Thoracic aorta endothelial cell (primary cell): ENCODE data around the gene OPCML. TPM values are rescaled to one million over a fixed set of nuclear protein-coding genes. Genes with fewer than 3 reads are reported as not detected.

ENCODE experiments used
- small RNA-seq: library from RNA; depleted of rRNA; stranded (forward); fragments of <200 nt; gene quantifications from one replicate; pipeline ENCODE3, GENCODE V24; 2012
- total RNA-seq: library from RNA; depleted of rRNA; stranded (reverse); fragments of >200 nt; gene quantifications from 2 replicates; pipeline ENCODE4 v1.2.3, GENCODE V29; 2012

Gene OPCML
- total RNA-seq, result not detected in 2 replicates

DNA sequence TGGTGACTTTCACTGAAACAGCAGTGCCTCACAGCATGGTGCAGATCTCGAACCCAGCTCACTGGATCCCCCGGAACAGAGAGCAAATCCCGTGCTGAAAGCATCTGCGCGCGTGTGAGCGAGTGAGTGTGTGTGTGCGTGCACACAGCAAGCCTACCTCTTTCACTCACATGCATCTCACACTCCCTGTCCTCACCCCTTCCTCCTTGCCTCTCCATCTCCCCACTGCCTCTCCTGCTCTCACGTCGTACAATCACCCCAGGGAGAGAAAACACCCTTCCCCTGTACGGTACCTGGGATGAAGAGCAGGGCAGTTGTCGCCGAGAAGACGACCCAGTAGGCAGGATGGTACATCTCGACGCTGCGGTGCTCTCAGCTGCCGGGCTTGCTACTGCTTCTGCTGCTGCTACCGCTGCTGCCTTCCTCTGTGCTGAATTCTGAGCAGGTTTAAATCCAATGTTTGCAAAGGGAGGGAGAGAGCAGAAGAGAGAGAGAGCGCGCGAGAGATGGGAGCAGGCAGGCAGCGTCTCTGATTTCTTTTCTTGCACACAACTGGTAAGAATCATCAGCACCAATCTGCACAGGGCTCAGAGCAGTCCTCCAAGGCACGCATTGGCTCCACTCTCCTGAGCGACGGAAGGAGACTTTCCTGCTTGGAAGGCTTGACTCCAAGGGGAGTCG is at the start of gene OPCML:
Gene OPCML, minus strand, starts transcription at position 531 of the 681 bp plus-strand sequence.

Small RNAs within 50 kb of the gene (small RNA-seq; reads per million reads assigned to genes)
- gene RF00026, result not detected
